Lung (tissue), 12 donors: Measurements from ENCODE around the gene VDR. TPM values are rescaled to one million over a fixed set of nuclear protein-coding genes. Genes with fewer than 3 reads are reported as not detected.
A peak's percentile ranks its signal among the peaks of the same experiment; 100 is the strongest.

Experiments
- ATAC-seq: fragments of 200-7000 bp; cut with Tn5 transposase; one replicate; pipeline ENCODE4 v1.9.1; 2020; ENCODE audit warnings: moderate number of reproducible peaks; ENCODE audit not compliant: insufficient read depth, low FRiP score
- DNase-seq, 3 donors: peaks; one replicate each; pipeline ENCODE4 v3.0.0-alpha.2; 2013 to 2017
- H3K27ac ChIP-seq, 2 donors: one replicate each; pipeline ENCODE4 v1.5.1; 2013; ENCODE audit warnings: mild to moderate bottlenecking in 2 of 2, moderate library complexity in 2 of 2, control low read depth in 1 of 2, inconsistent platforms in 1 of 2, low read depth in 1 of 2, low read length in 1 of 2
- H3K27me3 ChIP-seq, 3 donors: one replicate each; pipeline ENCODE4 v1.5.1; 2013; ENCODE audit warnings: low read length in 2 of 3; ENCODE audit not compliant: control insufficient read depth in 3 of 3, insufficient read depth in 3 of 3
- H3K36me3 ChIP-seq, 4 donors: one replicate each; pipeline ENCODE4 v1.5.1; 2013; ENCODE audit warnings: low read length in 4 of 4, mild to moderate bottlenecking in 1 of 4, moderate library complexity in 1 of 4; ENCODE audit not compliant: control insufficient read depth in 4 of 4, insufficient read depth in 4 of 4
- H3K4me1 ChIP-seq, 5 donors: one replicate each; pipeline ENCODE4 v1.5.1; 2013; ENCODE audit warnings: low read length in 5 of 5, mild to moderate bottlenecking in 2 of 5, moderate library complexity in 1 of 5; ENCODE audit not compliant: control insufficient read depth in 5 of 5, insufficient read depth in 5 of 5
- H3K4me3 ChIP-seq: one replicate; pipeline ENCODE4 v1.5.1; 2013; ENCODE audit warnings: mild to moderate bottlenecking, control low read depth, moderate library complexity
- H3K9ac ChIP-seq, 2 donors: one replicate each; pipeline ENCODE4 v1.5.1; 2013; ENCODE audit warnings: low read length in 2 of 2, control low read depth in 1 of 2; ENCODE audit not compliant: insufficient read depth in 1 of 2
- H3K9me3 ChIP-seq, 4 donors: one replicate each; pipeline ENCODE4 v1.5.1; 2013; ENCODE audit warnings: low read length in 3 of 4, mild to moderate bottlenecking in 1 of 4, moderate library complexity in 1 of 4; ENCODE audit not compliant: control insufficient read depth in 4 of 4, insufficient read depth in 3 of 4
- CTCF ChIP-seq: IDR thresholded peaks from 2 replicates; pipeline ENCODE4 v1.5.1; 2012; ENCODE audit warnings: mild to moderate bottlenecking; ENCODE audit errors: control extremely low read depth, extremely low read depth
- WGBS, 2 donors: extraction: QIAGEN DNeasy Blood & Tissue Kit; methylation state at CpG; one replicate each; pipeline ENCODE4 v1.1.7; 2013; 5-methylcytosine and 5-hydroxymethylcytosine counted together
- polyA plus RNA-seq, 2 donors: library from polyadenylated mRNA; stranded (reverse); fragments of 200-250 nt; gene quantifications; one replicate each; pipeline ENCODE4 v1.2.1, GENCODE V29; 2013
- total RNA-seq, 2 donors: library from RNA; depleted of rRNA in 1 of 2; stranded (reverse); fragments of >200 nt in 1 of 2; gene quantifications; one replicate each; pipeline ENCODE4 v1.2.1, GENCODE V29; 2014 to 2021
- donor health status: control.
- donor health status: control.
- donor health status: Bipolar disorder and iron deficiency.
- donor health status: healthy.
- donor health status: DM: yes; HTN: yes; CAD: no.

Gene VDR
- total and polyA plus RNA-seq, 4 donors = 4.4 to 27.4 (median 14.3) TPM

DNA sequence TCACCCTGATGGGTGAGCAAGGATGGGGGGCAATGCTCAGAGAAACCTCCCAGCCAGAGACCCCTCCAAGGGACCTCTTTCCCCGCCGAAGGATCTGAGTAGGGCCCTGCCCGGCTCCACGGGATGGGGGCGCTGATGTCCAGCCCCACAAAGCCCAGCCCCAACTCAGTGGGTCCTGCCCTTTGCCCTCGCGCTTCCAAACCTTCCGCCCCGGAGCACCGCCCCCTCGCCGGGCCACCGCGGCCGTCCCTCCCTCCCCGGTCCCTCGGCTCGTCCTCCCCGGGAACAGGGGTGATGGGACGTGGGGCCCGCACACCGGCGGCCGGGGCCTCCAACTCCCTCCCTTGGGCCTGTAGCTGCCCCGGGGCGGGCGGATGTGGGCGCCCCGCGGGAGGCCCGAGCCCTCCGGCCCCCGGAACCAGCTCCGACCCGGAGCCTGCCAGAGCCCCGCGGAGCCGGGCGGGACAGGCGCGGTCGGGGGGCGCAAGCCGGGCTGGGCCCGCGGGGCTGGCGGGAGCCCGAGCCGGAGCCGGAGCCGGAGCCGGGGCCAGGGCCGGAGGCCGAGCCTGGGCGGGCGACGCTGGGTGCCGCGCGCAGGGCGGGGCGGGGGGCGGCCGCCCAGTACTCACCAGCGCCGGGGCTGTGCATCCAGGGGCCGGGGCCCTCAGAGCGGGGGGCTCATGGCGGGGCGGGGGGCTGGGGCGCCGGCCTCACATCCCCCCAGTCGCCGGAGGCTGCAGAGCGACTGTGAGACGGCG lies 85.5 kb downstream of the VDR start:
- DNase-seq = peak; percentile 50 to 65 (median 63)
- TF ChIP-seq CTCF = no peak

GRCh38 chr12:47818467-47819137 lies 86.2 kb downstream of the VDR start:
- Histone ChIP-seq H3K27me3 (no peaks in the 10 kb centered on the region), H3K36me3 (no peaks in the 10 kb centered on the region), H3K4me1 (peaks cover 9 to 45% (median 42%) of the 10 kb centered on the region in 5 donors), H3K4me3 (peak overlapping the region; percentile 84), H3K27ac (peak overlapping the region; percentile 95 to 100), H3K9ac (peak overlapping the region in 1 of 2 donors; percentile 46), H3K9me3 (no peaks in the 10 kb centered on the region)
- no peak for TF ChIP-seq CTCF
- peak in 1 of 3 donors; percentile 34 for DNase-seq
- no peak for ATAC-seq
- WGBS, 2 donors = 8 to 10% methylated on average over 23 of the region's 23 CpGs

More for the DNA sequence above, 85.5 kb downstream of the VDR start:
- Histone ChIP-seq H3K4me1 (peaks cover 7 to 42% (median 36%) of the 10 kb centered on the region in 5 donors), H3K4me3 (peak overlapping the region; percentile 84), H3K9me3 (no peaks in the 10 kb centered on the region), H3K36me3 (no peaks in the 10 kb centered on the region), H3K27me3 (no peaks in the 10 kb centered on the region), H3K27ac (peak overlapping the region; percentile 95 to 100), H3K9ac (peak overlapping the region in 1 of 2 donors; percentile 46)
- WGBS, 2 donors = 0 to 1% methylated on average over 29 to 77 of the region's 77 CpGs
- peak; percentile 37 for ATAC-seq

DNA sequence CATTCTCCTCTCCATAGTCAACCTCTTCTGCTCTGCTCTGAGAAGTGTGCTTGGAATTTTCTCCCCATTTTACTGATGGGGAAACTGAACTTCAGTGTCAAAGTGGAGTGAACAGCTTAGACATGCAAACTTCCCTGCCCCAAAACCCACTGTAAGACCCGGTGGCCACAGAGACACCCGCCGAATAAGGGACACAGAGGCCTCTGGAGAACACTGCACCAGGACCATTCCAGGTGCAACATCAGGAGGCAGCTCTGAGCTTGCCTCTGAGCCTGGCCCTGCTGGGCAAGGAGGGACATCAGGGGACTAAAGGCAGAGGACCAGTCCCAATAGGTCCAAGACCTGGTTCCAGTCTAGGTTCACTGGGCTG lies 86.8 kb downstream of the VDR start:
- DNase-seq = no peak
- TF ChIP-seq CTCF = no peak
- H3K36me3 ChIP-seq = no peaks in the 10 kb centered on the region
- H3K4me3 ChIP-seq = no peak overlapping the region
- H3K27ac ChIP-seq = peak overlapping the region; percentile 95 to 100
- H3K9ac ChIP-seq = no peak overlapping the region
- ATAC-seq = no peak
- no peaks in the 10 kb centered on the region for H3K27me3 ChIP-seq
- no peaks in the 10 kb centered on the region for H3K9me3 ChIP-seq
- peaks cover 11 to 47% (median 46%) of the 10 kb centered on the region in 5 donors for H3K4me1 ChIP-seq
- 37 to 58% methylated on average over 3 of the region's 3 CpGs for WGBS, 2 donors
